Loucy (cell line): ENCODE measurements around the gene TEX26.

Experiments
- H2AFZ ChIP-seq: fragments of 200-600 bp; sonication (generic); 2 replicates; pipeline ENCODE4 v1.6.0; 2016; ENCODE audit warnings: antibody characterized with exemption, mild to moderate bottlenecking, low read length, moderate library complexity
- H3F3A ChIP-seq: fragments of 200-600 bp; 2 replicates; pipeline ENCODE4 v1.6.0; 2016; ENCODE audit warnings: antibody characterized with exemption, low read depth, mild to moderate bottlenecking
- H3K27me3 ChIP-seq: fragments of 200-600 bp; sonication (generic); 2 replicates; pipeline ENCODE4 v1.6.1; 2014; ENCODE audit warnings: low read length, mild to moderate bottlenecking; ENCODE audit not compliant: insufficient read depth, poor library complexity, severe bottlenecking
- H3K36me3 ChIP-seq: fragments of 200-600 bp; sonication (generic); 2 replicates; pipeline ENCODE4 v1.6.1; 2016; ENCODE audit warnings: low read length; ENCODE audit not compliant: insufficient read depth
- H3K4me1 ChIP-seq: fragments of 200-600 bp; sonication (generic); 2 replicates; pipeline ENCODE4 v1.5.1; 2014; ENCODE audit warnings: low read length, mild to moderate bottlenecking; ENCODE audit not compliant: insufficient read depth, poor library complexity, severe bottlenecking
- H3K4me2 ChIP-seq: fragments of 200-600 bp; sonication (generic); 2 replicates; pipeline ENCODE4 v1.6.0; 2014; ENCODE audit warnings: antibody characterized with exemption, low read length, low read depth, mild to moderate bottlenecking; ENCODE audit not compliant: poor library complexity, severe bottlenecking
- H3K4me3 ChIP-seq: fragments of 200-600 bp; sonication (generic); 2 replicates; pipeline ENCODE4 v1.5.1; 2014; ENCODE audit warnings: low read length, mild to moderate bottlenecking, mixed read lengths; ENCODE audit not compliant: poor library complexity, severe bottlenecking
- H3K79me2 ChIP-seq: fragments of 200-600 bp; sonication (generic); 2 replicates; pipeline ENCODE4 v1.6.1; 2014; ENCODE audit warnings: low read length; ENCODE audit not compliant: insufficient read depth
- H3K9ac ChIP-seq: fragments of 200-600 bp; sonication (generic); 2 replicates; pipeline ENCODE4 v1.6.0; 2014; ENCODE audit warnings: mild to moderate bottlenecking, low read depth, low read length, moderate library complexity; ENCODE audit not compliant: poor library complexity, severe bottlenecking
- H3K9me2 ChIP-seq: fragments of 200-600 bp; sonication (generic); replicated peaks from 2 replicates; pipeline ENCODE4 v1.6.1; 2016; ENCODE audit warnings: low read depth, low read length, mixed read lengths
- H3K9me3 ChIP-seq: fragments of 200-600 bp; sonication (generic); 2 replicates; pipeline ENCODE4 v1.6.1; 2014; ENCODE audit warnings: mild to moderate bottlenecking, antibody characterized with exemption, low read length, low read depth; ENCODE audit not compliant: insufficient read depth
- H4K20me1 ChIP-seq: fragments of 200-600 bp; sonication (generic); 2 replicates; pipeline ENCODE4 v1.6.0; 2014; ENCODE audit warnings: antibody characterized with exemption, low read length, mild to moderate bottlenecking; ENCODE audit not compliant: insufficient read depth, poor library complexity, severe bottlenecking
- EZH2phosphoT487 ChIP-seq: fragments of 200-600 bp; IDR thresholded peaks from 2 replicates; pipeline ENCODE4 v1.6.1; 2018; ENCODE audit warnings: antibody characterized with exemption, mild to moderate bottlenecking, moderate library complexity, borderline replicate concordance
- TF ChIP-seq, protein P1 (sequence below): fragments of 200-600 bp; sonication (generic); conservative IDR thresholded peaks from 2 replicates; pipeline ENCODE4 v1.5.1; 2014; ENCODE audit warnings: mild to moderate bottlenecking, antibody characterized with exemption, low read length

Gene TEX26

DNA sequence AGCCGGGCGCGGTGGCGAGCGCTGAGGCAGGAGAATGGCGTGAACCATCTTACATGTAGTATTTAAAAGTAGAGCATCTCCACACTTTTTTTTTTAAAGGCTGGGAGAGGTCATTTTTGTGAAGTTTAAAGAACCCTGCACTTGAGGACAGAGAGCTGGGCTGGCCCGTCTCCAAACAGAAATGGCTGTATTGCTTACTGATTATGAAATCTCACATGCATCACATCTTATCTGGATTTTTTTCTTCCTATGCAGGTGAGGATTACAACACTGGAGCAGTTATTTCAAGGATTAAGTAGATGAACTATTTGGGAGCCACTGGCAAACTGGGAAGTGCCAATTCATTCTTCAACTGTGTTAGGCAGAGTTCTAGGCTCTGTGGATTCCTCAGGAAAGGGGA lies 59.5 kb downstream of the TEX26 start:
- Histone ChIP-seq H3K9me3 (no peaks in the 10 kb centered on the region), H3K36me3 (no peaks in the 10 kb centered on the region), H3K4me3 (no peak overlapping the region), H3K27me3 (peaks cover 4% of the 10 kb centered on the region), H2AFZ (no peak overlapping the region), H3K4me1 (no peaks in the 10 kb centered on the region), H3K79me2 (no peaks in the 10 kb centered on the region), H4K20me1 (no peaks in the 10 kb centered on the region), H3K4me2 (no peak overlapping the region), H3F3A (no peaks in the 10 kb centered on the region), H3K9me2 (no peaks in the 10 kb centered on the region), H3K9ac (no peak overlapping the region)
- TF ChIP-seq, protein P1, sequence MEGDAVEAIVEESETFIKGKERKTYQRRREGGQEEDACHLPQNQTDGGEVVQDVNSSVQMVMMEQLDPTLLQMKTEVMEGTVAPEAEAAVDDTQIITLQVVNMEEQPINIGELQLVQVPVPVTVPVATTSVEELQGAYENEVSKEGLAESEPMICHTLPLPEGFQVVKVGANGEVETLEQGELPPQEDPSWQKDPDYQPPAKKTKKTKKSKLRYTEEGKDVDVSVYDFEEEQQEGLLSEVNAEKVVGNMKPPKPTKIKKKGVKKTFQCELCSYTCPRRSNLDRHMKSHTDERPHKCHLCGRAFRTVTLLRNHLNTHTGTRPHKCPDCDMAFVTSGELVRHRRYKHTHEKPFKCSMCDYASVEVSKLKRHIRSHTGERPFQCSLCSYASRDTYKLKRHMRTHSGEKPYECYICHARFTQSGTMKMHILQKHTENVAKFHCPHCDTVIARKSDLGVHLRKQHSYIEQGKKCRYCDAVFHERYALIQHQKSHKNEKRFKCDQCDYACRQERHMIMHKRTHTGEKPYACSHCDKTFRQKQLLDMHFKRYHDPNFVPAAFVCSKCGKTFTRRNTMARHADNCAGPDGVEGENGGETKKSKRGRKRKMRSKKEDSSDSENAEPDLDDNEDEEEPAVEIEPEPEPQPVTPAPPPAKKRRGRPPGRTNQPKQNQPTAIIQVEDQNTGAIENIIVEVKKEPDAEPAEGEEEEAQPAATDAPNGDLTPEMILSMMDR: no peak
- TF ChIP-seq EZH2phosphoT487: no peak

DNA sequence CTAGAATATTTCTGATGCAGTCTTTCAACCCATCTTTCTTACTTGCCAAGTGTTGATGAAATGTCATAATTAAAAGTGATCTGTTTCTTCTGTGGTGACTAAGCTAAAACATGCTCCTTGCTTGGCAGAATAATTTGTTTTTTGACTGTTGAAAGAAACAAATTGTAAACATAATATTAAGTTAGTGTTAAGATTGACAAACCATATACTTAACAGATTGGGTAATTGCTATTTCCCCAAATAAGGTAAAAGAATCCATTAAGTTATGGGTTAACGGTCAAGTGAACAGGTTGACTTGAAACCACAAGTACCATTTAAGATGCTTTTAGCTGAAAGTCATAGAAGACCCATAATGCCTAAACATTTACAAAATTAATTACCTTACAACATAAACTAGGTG lies 62.9 kb downstream of the TEX26 start:
- Histone ChIP-seq H3F3A (no peaks in the 10 kb centered on the region), H3K36me3 (no peaks in the 10 kb centered on the region), H3K9me2 (no peaks in the 10 kb centered on the region), H3K9me3 (no peaks in the 10 kb centered on the region), H3K9ac (no peak overlapping the region), H4K20me1 (no peaks in the 10 kb centered on the region), H2AFZ (no peak overlapping the region), H3K27me3 (peaks cover 9% of the 10 kb centered on the region), H3K79me2 (no peaks in the 10 kb centered on the region), H3K4me2 (no peak overlapping the region), H3K4me3 (no peak overlapping the region), H3K4me1 (no peaks in the 10 kb centered on the region)
- TF ChIP-seq, protein P1: no peak
- no peak for TF ChIP-seq EZH2phosphoT487

DNA sequence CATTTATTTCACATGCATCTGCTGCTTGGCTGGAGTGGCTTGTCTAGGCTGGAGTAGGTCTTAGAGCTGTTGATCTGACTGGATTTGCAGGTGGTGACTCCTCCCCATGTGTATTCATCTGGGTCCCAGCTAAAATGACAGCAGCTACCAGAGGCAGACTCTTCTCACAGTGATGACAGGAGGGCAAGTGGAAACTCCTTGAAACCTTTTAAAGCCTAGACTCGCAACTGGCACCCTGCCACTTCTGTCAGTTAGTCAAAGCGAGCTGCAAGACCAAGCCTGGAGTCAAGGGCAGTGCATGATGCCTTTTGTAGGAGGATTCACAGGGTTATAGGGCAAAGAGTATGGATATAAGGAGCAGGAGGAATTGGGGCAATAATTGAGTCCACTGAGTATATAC lies 65.2 kb downstream of the TEX26 start:
- Histone ChIP-seq H3K79me2 (no peaks in the 10 kb centered on the region), H4K20me1 (no peaks in the 10 kb centered on the region), H3K27me3 (peaks cover 9% of the 10 kb centered on the region), H3K36me3 (no peaks in the 10 kb centered on the region), H3F3A (no peaks in the 10 kb centered on the region), H2AFZ (no peak overlapping the region), H3K4me1 (no peaks in the 10 kb centered on the region), H3K9me3 (no peaks in the 10 kb centered on the region), H3K4me2 (no peak overlapping the region), H3K4me3 (no peak overlapping the region), H3K9me2 (no peaks in the 10 kb centered on the region), H3K9ac (no peak overlapping the region)
- TF ChIP-seq EZH2phosphoT487: no peak
- TF ChIP-seq, protein P1: no peak
